Measurements from ENCODE around the gene DNAH1. TPM values are rescaled to one million over a fixed set of nuclear protein-coding genes. Genes with fewer than 3 reads are reported as not detected.

DNAH1 gene
- polyA plus RNA-seq, 1 donor (not counting 4 experiments of a cell fraction or from before 2014, with no cell fraction given) = 0.33 TPM

DNA sequence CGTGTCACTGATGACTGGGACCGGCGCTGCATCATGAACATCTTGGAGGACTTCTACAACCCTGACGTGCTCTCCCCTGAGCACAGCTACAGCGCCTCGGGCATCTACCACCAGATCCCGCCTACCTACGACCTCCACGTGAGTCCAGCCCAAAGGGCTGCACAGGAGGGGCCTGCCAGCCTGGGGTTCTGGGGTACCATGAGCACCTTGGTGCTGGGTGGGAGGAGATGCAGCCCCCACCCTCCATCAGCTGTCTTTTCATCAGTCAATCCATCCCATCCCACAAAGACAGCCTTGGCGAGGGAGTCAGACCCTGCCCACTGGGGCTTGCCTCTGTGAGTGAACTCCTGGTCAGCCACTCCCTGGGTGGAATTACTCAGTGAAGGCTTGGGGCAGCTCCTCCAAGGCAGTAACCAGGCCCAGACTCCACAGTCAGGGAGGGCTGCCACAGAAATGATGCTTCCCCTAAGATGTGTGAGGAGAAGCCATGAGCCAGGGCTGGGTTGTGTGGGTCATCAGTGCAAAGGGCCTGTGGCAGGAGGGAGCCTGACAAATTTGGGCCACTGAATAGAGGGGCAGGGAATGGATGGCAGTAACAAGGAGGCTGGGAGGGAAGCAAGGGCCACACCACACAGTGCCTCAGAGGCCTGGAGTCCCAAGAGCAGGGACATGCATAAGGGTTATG lies 80.9 kb downstream of the DNAH1 start:
- Histone ChIP-seq H3K4me2 (ENCODE audit: control insufficient read depth, extremely low read depth, insufficient read depth, low read depth, low read length) (no peak overlapping the region), H4K20me1 (ENCODE audit: control insufficient read depth, extremely low read depth, insufficient read depth, low read length) (no peaks in the 10 kb centered on the region), H3K4me1 (ENCODE audit: control insufficient read depth, extremely low read depth, insufficient read depth, low read length) (no peaks in the 10 kb centered on the region), H2AFZ (ENCODE audit: control insufficient read depth, low read length) (no peak overlapping the region), H3K27me3 (ENCODE audit: control insufficient read depth, extremely low read depth, insufficient read depth, low read length) (peaks cover 5% of the 10 kb centered on the region), H3K4me3 (ENCODE audit: control insufficient read depth in 2 of 3, extremely low read depth in 1 of 3, insufficient read depth in 2 of 3, low read depth in 1 of 3, low read length in 3 of 3) (no peak overlapping the region), H3K79me2 (ENCODE audit: control insufficient read depth, insufficient read depth, low read length) (no peaks in the 10 kb centered on the region), H3K36me3 (ENCODE audit: control insufficient read depth in 2 of 2, extremely low read depth in 1 of 2, insufficient read depth in 2 of 2, low read length in 2 of 2) (peaks cover 13 to 23% of the 10 kb centered on the region in 2 experiments), H3K9ac (ENCODE audit: control insufficient read depth, extremely low read depth, insufficient read depth, low read length) (no peak overlapping the region), H3K9me1 (ENCODE audit: control insufficient read depth, extremely low read depth, insufficient read depth, low read length) (no peaks in the 10 kb centered on the region), H3K27ac (ENCODE audit: control insufficient read depth, insufficient read depth, low read length) (no peak overlapping the region), H3K9me3 (ENCODE audit: control insufficient read depth, low read depth, low read length) (no peaks in the 10 kb centered on the region)
- no peak for DNase-seq (ENCODE audit: low read depth, low spot score)
- dilution Hi-C loops (cut with MboI; ENCODE audit: extremely low pct_ligation_motif_present, low sequenced_read_pairs) = no loop called here
- FAIRE-seq = no peak
- TF ChIP-seq, protein P1, sequence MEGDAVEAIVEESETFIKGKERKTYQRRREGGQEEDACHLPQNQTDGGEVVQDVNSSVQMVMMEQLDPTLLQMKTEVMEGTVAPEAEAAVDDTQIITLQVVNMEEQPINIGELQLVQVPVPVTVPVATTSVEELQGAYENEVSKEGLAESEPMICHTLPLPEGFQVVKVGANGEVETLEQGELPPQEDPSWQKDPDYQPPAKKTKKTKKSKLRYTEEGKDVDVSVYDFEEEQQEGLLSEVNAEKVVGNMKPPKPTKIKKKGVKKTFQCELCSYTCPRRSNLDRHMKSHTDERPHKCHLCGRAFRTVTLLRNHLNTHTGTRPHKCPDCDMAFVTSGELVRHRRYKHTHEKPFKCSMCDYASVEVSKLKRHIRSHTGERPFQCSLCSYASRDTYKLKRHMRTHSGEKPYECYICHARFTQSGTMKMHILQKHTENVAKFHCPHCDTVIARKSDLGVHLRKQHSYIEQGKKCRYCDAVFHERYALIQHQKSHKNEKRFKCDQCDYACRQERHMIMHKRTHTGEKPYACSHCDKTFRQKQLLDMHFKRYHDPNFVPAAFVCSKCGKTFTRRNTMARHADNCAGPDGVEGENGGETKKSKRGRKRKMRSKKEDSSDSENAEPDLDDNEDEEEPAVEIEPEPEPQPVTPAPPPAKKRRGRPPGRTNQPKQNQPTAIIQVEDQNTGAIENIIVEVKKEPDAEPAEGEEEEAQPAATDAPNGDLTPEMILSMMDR (optimal IDR thresholded peaks at IDR 0.05 in 1 of 3, IDR thresholded peaks at IDR 0.05 in 1 of 3, conservative IDR thresholded peaks at IDR 0.05 in 1 of 3; ENCODE audit: extremely low read depth in 1 of 3, insufficient read depth in 2 of 3, low read length in 3 of 3) = no peak
- no peak for TF ChIP-seq EZH2 (IDR thresholded peaks at IDR 0.05; ENCODE audit: low read length)

DNA sequence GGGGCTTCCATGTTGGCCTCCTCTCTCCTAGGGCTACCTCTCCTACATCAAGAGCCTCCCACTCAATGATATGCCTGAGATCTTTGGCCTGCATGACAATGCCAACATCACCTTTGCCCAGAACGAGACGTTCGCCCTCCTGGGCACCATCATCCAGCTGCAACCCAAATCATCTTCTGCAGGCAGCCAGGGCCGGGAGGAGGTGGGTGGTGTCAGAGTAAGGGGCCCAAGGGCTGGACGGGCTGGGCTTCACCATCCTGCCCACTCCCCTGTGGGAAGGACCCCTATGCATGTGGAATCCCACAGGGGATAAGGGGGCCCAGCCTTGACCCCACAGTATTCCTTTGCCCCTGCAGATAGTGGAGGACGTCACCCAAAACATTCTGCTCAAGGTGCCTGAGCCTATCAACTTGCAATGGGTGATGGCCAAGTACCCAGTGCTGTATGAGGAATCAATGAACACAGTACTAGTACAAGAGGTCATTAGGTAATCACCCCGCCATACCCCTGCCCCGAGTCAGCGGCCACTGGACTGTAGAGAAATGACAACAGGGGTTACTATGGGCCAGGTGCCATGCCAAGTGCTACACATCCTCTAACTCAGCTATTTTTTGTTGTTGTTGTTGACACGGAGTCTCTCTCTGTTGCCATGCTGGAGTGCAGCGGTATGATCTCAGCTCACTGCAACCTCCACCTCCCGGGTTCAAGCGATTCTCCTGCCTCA lies 81.7 kb downstream of the DNAH1 start:
- dilution Hi-C loops (cut with MboI; ENCODE audit: extremely low pct_ligation_motif_present, low sequenced_read_pairs) = no loop called here
- H3K9me3 ChIP-seq (ENCODE audit: control insufficient read depth, low read depth, low read length) = no peaks in the 10 kb centered on the region
- DNase-seq (ENCODE audit: low read depth, low spot score) = no peak

More for the DNA sequence above, 81.7 kb downstream of the DNAH1 start:
- no peak overlapping the region for H2AFZ ChIP-seq (ENCODE audit: control insufficient read depth, low read length)
- H3K27me3 ChIP-seq (ENCODE audit: control insufficient read depth, extremely low read depth, insufficient read depth, low read length) = peaks cover 5% of the 10 kb centered on the region
- H3K9me1 ChIP-seq (ENCODE audit: control insufficient read depth, extremely low read depth, insufficient read depth, low read length) = peaks cover 1% of the 10 kb centered on the region
- no peaks in the 10 kb centered on the region for H3K4me1 ChIP-seq (ENCODE audit: control insufficient read depth, extremely low read depth, insufficient read depth, low read length)
- no peak overlapping the region for H3K4me3 ChIP-seq (ENCODE audit: control insufficient read depth in 2 of 3, extremely low read depth in 1 of 3, insufficient read depth in 2 of 3, low read depth in 1 of 3, low read length in 3 of 3)
- TF ChIP-seq EZH2 (IDR thresholded peaks at IDR 0.05; ENCODE audit: low read length) = no peak
- TF ChIP-seq, protein P1 (optimal IDR thresholded peaks at IDR 0.05 in 1 of 3, IDR thresholded peaks at IDR 0.05 in 1 of 3, conservative IDR thresholded peaks at IDR 0.05 in 1 of 3; ENCODE audit: extremely low read depth in 1 of 3, insufficient read depth in 2 of 3, low read length in 3 of 3) = no peak
- H3K36me3 ChIP-seq (ENCODE audit: control insufficient read depth in 2 of 2, extremely low read depth in 1 of 2, insufficient read depth in 2 of 2, low read length in 2 of 2) = peaks cover 20 to 31% of the 10 kb centered on the region in 2 experiments
- no peaks in the 10 kb centered on the region for H3K79me2 ChIP-seq (ENCODE audit: control insufficient read depth, insufficient read depth, low read length)
- no peak overlapping the region for H3K27ac ChIP-seq (ENCODE audit: control insufficient read depth, insufficient read depth, low read length)
- FAIRE-seq = no peak
- H3K9ac ChIP-seq (ENCODE audit: control insufficient read depth, extremely low read depth, insufficient read depth, low read length) = no peak overlapping the region
- no peak overlapping the region for H3K4me2 ChIP-seq (ENCODE audit: control insufficient read depth, extremely low read depth, insufficient read depth, low read depth, low read length)
- no peaks in the 10 kb centered on the region for H4K20me1 ChIP-seq (ENCODE audit: control insufficient read depth, extremely low read depth, insufficient read depth, low read length)

Measured in keratinocyte (primary cell).